GM18526 (cell line): ENCODE measurements around the gene WFDC2.

Experiments
- POLR2A ChIP-seq: IDR thresholded peaks from 3 replicates; pipeline ENCODE4 v1.6.1; 2011; ENCODE audit not compliant: insufficient read length; ENCODE audit errors: extremely low read depth

Gene WFDC2

GRCh38 chr20:45509091-45509490 is 39.5 kb downstream of the WFDC2 start:
- no peak for TF ChIP-seq POLR2A

GRCh38 chr20:45510242-45510862 is 40.8 kb downstream of the WFDC2 start:
- no peak for TF ChIP-seq POLR2A

- TF ChIP-seq POLR2A, result no peak
Observed at GRCh38 chr20:45515147-45515913, 45.8 kb downstream of the WFDC2 start, which contains the start of gene SPINT3. Gene SPINT3 (minus strand): TSS chr20:45515622. CDS start chr20:45515608, 14 bp downstream.

- no peak for TF ChIP-seq POLR2A
Observed at GRCh38 chr20:45518282-45518681, 48.7 kb downstream of the WFDC2 start.

- TF ChIP-seq POLR2A, result no peak
Observed at GRCh38 chr20:45523821-45524220, 54.3 kb downstream of the WFDC2 start.

- TF ChIP-seq POLR2A, result no peak
Observed at GRCh38 chr20:45527294-45527693, 57.7 kb downstream of the WFDC2 start.
